HepG2 (cell line): ENCODE measurements around the gene SKIL. TPM values are rescaled to one million over a fixed set of nuclear protein-coding genes. Genes with fewer than 3 reads are reported as not detected.

ENCODE experiments used
- ARID2 ChIP-seq: sonication (generic); formaldehyde crosslinking; IDR thresholded peaks from 2 replicates; pipeline ENCODE4 v1.8.1; 2022; ENCODE audit warnings: mild to moderate bottlenecking, missing genetic modification reagents, borderline replicate concordance
- ARID4A ChIP-seq: sonication (generic); formaldehyde crosslinking; IDR thresholded peaks from 2 replicates; pipeline ENCODE4 v1.5.0; 2020; ENCODE audit warnings: mild to moderate bottlenecking, missing genetic modification reagents, borderline replicate concordance
- GLI4 ChIP-seq: sonication (generic); formaldehyde crosslinking; IDR thresholded peaks from 2 replicates; pipeline ENCODE4 v1.5.1; 2020; ENCODE audit warnings: missing genetic modification reagents, mild to moderate bottlenecking, moderate library complexity, borderline replicate concordance
- KDM1A ChIP-seq: IDR thresholded peaks from 2 replicates; pipeline ENCODE4 v1.6.1; 2016; ENCODE audit warnings: missing compliant biosample characterization
- MAFK ChIP-seq, 2 experiments: IDR thresholded peaks in 1 of 2; conservative IDR thresholded peaks in 1 of 2; 2 replicates each; pipeline ENCODE4 v1.6.1; 2011; ENCODE audit warnings: improper control_type of control experiment in 2 of 2, low read length in 2 of 2
- MIER2 ChIP-seq: IDR thresholded peaks from 2 replicates; pipeline ENCODE4 v1.6.1; 2016; ENCODE audit warnings: missing biosample characterization, missing genetic modification reagents
- PBX3 ChIP-seq: sonication (generic); formaldehyde crosslinking; IDR thresholded peaks from 2 replicates; pipeline ENCODE4 v1.8.1; 2023; ENCODE audit warnings: missing genetic modification reagents, inconsistent platforms, borderline replicate concordance
- POLR2G ChIP-seq: fragments of 200-400 bp; formaldehyde crosslinking; IDR thresholded peaks from 2 replicates; pipeline ENCODE4 v1.6.1; 2018; ENCODE audit warnings: mild to moderate bottlenecking, low read depth, low read length, moderate library complexity
- RBM39 ChIP-seq: fragments of 200-400 bp; formaldehyde crosslinking; IDR thresholded peaks from one replicate; pipeline ENCODE4 v1.6.1; 2018; ENCODE audit warnings: antibody characterized with exemption, mild to moderate bottlenecking, low read depth, low read length; ENCODE audit not compliant: poor library complexity, severe bottlenecking
- ZMYM3 ChIP-seq: sonication (generic); formaldehyde crosslinking; IDR thresholded peaks from 2 replicates; pipeline ENCODE4 v1.5.1; 2020; ENCODE audit warnings: mild to moderate bottlenecking, missing genetic modification reagents
- ZNF260 ChIP-seq: sonication (generic); formaldehyde crosslinking; IDR thresholded peaks from 2 replicates; pipeline ENCODE4 v1.4.0; 2020; ENCODE audit warnings: missing genetic modification reagents, low read depth, mild to moderate bottlenecking, borderline replicate concordance
- ZNF354B ChIP-seq: sonication (generic); formaldehyde crosslinking; IDR thresholded peaks from 2 replicates; pipeline ENCODE4 v1.8.0; 2022; ENCODE audit warnings: mild to moderate bottlenecking, missing genetic modification reagents
- ZNF570 ChIP-seq: sonication (generic); formaldehyde crosslinking; IDR thresholded peaks from 2 replicates; pipeline ENCODE4 v1.4.0; 2020; ENCODE audit warnings: mild to moderate bottlenecking, missing genetic modification reagents, borderline replicate concordance
- ZNF710 ChIP-seq: sonication (generic); formaldehyde crosslinking; IDR thresholded peaks from 2 replicates; pipeline ENCODE4 v1.5.0; 2020; ENCODE audit warnings: mild to moderate bottlenecking, missing genetic modification reagents, borderline replicate concordance
- ZNF841 ChIP-seq: sonication (generic); formaldehyde crosslinking; IDR thresholded peaks from 2 replicates; pipeline ENCODE4 v1.8.1; 2023; ENCODE audit warnings: missing genetic modification reagents, borderline replicate concordance
- ZSCAN29 ChIP-seq: sonication (generic); formaldehyde crosslinking; conservative IDR thresholded peaks from 2 replicates; pipeline ENCODE4 v1.4.0; 2020; ENCODE audit warnings: mild to moderate bottlenecking, missing genetic modification reagents
- polyA plus RNA-seq, 8 experiments: library from polyadenylated mRNA; depleted of rRNA in 3 of 8; stranded (reverse) in 7 of 8; unstranded in 1 of 8; fragments of >200 nt; fragmentation: Illumina TruSeq in 4 of 8; extraction: Trizol in 4 of 8; gene quantifications; 2 replicates each; pipeline versions ENCODE4 v1.2.1 to v1.2.3, GENCODE V29; 2011 to 2016; ENCODE audit warnings: low read depth in 4 of 8, missing spikeins in 1 of 8, mixed read lengths in 1 of 8; ENCODE audit not compliant: insufficient read depth in 1 of 8
- total RNA-seq, 5 experiments: library from RNA; depleted of rRNA; stranded (reverse); fragments of >200 nt; fragmentation: Illumina TruSeq; extraction: Trizol; gene quantifications; 2 replicates each; pipeline ENCODE4 v1.2.3, GENCODE V29; 2016; ENCODE audit warnings: low read depth in 1 of 5
- TF ChIP-seq, protein P1 (sequence below): sonication (generic); formaldehyde crosslinking; IDR thresholded peaks from 2 replicates; pipeline ENCODE4 v1.9.0; 2022; ENCODE audit warnings: missing genetic modification reagents, mild to moderate bottlenecking, borderline replicate concordance
- TF ChIP-seq, protein P2 (sequence below): sonication (generic); formaldehyde crosslinking; IDR thresholded peaks from 2 replicates; pipeline ENCODE4 v1.5.0; 2020; ENCODE audit warnings: missing genetic modification reagents, mild to moderate bottlenecking, borderline replicate concordance

The SKIL gene
- total and polyA plus RNA-seq, 2 of the 13 experiments (the other 11 are each of a cell fraction or from before 2014, with no cell fraction given): 5.2 to 20.7 TPM

GRCh38 chr3:170331143-170331542, 26.4 kb upstream of the SKIL start (continued):
- TF ChIP-seq ZNF841 (CRISPR knock-in tag) (no peak), KDM1A (CRISPR knock-in tag) (peak; percentile 27; the same call in 1 of the 2 replicates), ZSCAN29 (CRISPR knock-in tag) (no peak), ZNF354B (CRISPR knock-in tag) (no peak), ARID4A (peak; percentile 48; the same call in 1 of the 2 replicates), ZNF570 (CRISPR knock-in tag) (no peak), ZNF260 (CRISPR knock-in tag) (no peak), GLI4 (no peak), PBX3 (CRISPR knock-in tag) (no peak), RBM39 (no peak), POLR2G (peak; percentile 46; the same call in 1 of the 2 replicates), ZNF710 (CRISPR knock-in tag) (peak; percentile 25; the same call in 1 of the 2 replicates), MAFK (conservative IDR thresholded peaks at IDR 0.05 in 1 of 2, IDR thresholded peaks at IDR 0.05 in 1 of 2; ENCODE audit: low read length in 2 of 2) (peak in 1 of 2 experiments; percentile 44; a peak in 2 of 4 replicates), MIER2 (CRISPR knock-in tag) (0 out of 2 replicates have a peak, but pooled peaks have one; percentile 46), ARID2 (CRISPR knock-in tag) (no peak), ZMYM3 (CRISPR knock-in tag) (peak; percentile 93)
- TF ChIP-seq, protein P1, sequence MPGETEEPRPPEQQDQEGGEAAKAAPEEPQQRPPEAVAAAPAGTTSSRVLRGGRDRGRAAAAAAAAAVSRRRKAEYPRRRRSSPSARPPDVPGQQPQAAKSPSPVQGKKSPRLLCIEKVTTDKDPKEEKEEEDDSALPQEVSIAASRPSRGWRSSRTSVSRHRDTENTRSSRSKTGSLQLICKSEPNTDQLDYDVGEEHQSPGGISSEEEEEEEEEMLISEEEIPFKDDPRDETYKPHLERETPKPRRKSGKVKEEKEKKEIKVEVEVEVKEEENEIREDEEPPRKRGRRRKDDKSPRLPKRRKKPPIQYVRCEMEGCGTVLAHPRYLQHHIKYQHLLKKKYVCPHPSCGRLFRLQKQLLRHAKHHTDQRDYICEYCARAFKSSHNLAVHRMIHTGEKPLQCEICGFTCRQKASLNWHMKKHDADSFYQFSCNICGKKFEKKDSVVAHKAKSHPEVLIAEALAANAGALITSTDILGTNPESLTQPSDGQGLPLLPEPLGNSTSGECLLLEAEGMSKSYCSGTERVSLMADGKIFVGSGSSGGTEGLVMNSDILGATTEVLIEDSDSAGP (CRISPR knock-in tag): no peak; the same call in 1 of the 2 replicates
- TF ChIP-seq, protein P2, sequence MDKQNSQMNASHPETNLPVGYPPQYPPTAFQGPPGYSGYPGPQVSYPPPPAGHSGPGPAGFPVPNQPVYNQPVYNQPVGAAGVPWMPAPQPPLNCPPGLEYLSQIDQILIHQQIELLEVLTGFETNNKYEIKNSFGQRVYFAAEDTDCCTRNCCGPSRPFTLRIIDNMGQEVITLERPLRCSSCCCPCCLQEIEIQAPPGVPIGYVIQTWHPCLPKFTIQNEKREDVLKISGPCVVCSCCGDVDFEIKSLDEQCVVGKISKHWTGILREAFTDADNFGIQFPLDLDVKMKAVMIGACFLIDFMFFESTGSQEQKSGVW (CRISPR knock-in tag): no peak
